ENCODE measurements around the gene LMAN2. TPM values are rescaled to one million over a fixed set of nuclear protein-coding genes. Genes with fewer than 3 reads are reported as not detected.
"Not testable (repeated sequence)": the region's sequence is repeated elsewhere in the genome, so short reads cannot be mapped to it uniquely, and the experiment has no call there.

Gene LMAN2
- total RNA-seq, 4 donors from 2014 or later = 144 to 179 (median 154) TPM

- no peak for DNase-seq (ENCODE audit: low spot score in 2 of 2)
- WGBS, 2 donors = 74 to 82% methylated on average over 11 of the region's 11 CpGs
- Histone ChIP-seq H3K36me3 (no peaks in the 10 kb centered on the region), H3K27ac (no peak overlapping the region), H3K27me3 (no peaks in the 10 kb centered on the region), H3K4me1 (peaks cover 0 to 57% (median 26%) of the 10 kb centered on the region in 4 donors), H3K9me3 (no peaks in the 10 kb centered on the region), H3K4me3 (no peak overlapping the region)
- TF ChIP-seq EP300 (IDR thresholded peaks at IDR 0.05) (no peak), POLR2A (IDR thresholded peaks at IDR 0.05) (no peak)
- TF ChIP-seq, protein P1, sequence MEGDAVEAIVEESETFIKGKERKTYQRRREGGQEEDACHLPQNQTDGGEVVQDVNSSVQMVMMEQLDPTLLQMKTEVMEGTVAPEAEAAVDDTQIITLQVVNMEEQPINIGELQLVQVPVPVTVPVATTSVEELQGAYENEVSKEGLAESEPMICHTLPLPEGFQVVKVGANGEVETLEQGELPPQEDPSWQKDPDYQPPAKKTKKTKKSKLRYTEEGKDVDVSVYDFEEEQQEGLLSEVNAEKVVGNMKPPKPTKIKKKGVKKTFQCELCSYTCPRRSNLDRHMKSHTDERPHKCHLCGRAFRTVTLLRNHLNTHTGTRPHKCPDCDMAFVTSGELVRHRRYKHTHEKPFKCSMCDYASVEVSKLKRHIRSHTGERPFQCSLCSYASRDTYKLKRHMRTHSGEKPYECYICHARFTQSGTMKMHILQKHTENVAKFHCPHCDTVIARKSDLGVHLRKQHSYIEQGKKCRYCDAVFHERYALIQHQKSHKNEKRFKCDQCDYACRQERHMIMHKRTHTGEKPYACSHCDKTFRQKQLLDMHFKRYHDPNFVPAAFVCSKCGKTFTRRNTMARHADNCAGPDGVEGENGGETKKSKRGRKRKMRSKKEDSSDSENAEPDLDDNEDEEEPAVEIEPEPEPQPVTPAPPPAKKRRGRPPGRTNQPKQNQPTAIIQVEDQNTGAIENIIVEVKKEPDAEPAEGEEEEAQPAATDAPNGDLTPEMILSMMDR (IDR thresholded peaks at IDR 0.05) = no peak
Observed at GRCh38 chr5:177364159-177364962, 12.9 kb upstream of the LMAN2 start.

- peak overlapping the region in 3 of 4 donors; percentile 14 to 53 (median 30) for H3K4me3 ChIP-seq
Observed at GRCh38 chr5:177363565-177363964, 12.1 kb upstream of the LMAN2 start.

DNA sequence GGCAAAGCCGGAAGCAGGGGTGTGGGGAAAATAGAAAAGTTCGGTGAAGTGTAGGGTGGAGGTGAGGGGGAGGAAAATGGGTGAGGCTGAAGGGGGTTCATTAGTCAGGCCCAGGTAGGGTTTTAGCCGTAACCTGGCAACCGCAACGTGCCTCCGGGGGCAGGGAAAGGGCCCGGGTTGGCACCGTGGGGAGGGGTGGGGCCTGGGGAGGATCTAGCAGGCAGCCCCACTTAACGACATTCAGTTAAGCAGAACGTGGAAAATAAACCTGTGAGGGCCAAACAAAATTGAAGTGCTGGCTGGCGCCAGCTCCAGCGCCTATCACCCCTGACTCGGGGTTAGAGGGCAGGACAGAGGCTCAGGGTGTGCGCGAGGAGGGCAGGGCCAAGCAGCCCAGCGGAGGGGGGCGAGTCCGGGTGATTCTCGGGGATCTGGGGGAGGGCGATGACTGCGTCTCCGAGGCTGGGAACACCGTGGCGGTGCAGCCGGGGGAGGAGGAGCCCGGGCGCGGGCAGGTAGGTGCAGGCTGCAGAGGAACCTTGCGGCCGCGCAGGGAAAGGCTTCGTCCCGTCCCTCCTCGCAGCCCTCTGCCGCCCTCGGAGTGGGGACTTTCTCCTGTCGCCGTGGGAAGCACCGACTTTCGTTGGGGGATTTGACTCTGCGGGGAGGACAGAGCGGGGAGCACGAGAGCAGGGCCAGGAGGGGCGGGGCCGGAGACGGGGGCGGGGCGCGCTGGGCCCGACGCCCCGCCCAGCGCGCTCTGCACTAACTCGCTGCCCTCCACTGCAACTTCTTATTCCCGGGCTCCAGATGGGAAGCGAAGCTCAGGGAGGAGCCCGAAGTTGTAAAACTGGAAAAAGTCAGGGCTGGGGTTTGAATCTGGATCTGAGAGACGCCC, 11.4 kb upstream of the LMAN2 start:
- Histone ChIP-seq H3K4me1 (peaks cover 0 to 54% (median 29%) of the 10 kb centered on the region in 4 donors), H3K9me3 (no peaks in the 10 kb centered on the region), H3K4me3 (peak overlapping the region; percentile 14 to 53 (median 36)), H3K36me3 (no peaks in the 10 kb centered on the region), H3K27me3 (no peaks in the 10 kb centered on the region), H3K27ac (peak overlapping the region in 2 of 4 donors; percentile 5 to 66)
- peak in 1 of 2 donors; percentile 43 for DNase-seq (ENCODE audit: low spot score in 2 of 2)
- 10 to 15% methylated on average over 32 to 59 of the region's 59 CpGs for WGBS, 2 donors
- no peak for TF ChIP-seq POLR2A (IDR thresholded peaks at IDR 0.05)
- TF ChIP-seq EP300 (IDR thresholded peaks at IDR 0.05) = no peak
- TF ChIP-seq, protein P1 (IDR thresholded peaks at IDR 0.05) = no peak

More at GRCh38 chr5:177363565-177363964, 12.1 kb upstream of the LMAN2 start:
- H3K27me3 ChIP-seq = no peaks in the 10 kb centered on the region
- H3K36me3 ChIP-seq = no peaks in the 10 kb centered on the region
- H3K4me1 ChIP-seq = peaks cover 0 to 56% (median 30%) of the 10 kb centered on the region in 4 donors
- H3K9me3 ChIP-seq = no peaks in the 10 kb centered on the region
- TF ChIP-seq EP300 (IDR thresholded peaks at IDR 0.05) (no peak), POLR2A (IDR thresholded peaks at IDR 0.05) (no peak)
- TF ChIP-seq, protein P1 (IDR thresholded peaks at IDR 0.05) = no peak
- peak overlapping the region in 1 of 4 donors; percentile 66 for H3K27ac ChIP-seq
- DNase-seq (ENCODE audit: low spot score in 2 of 2) = no peak
- 44 to 50% methylated on average over 10 of the region's 10 CpGs for WGBS, 2 donors

DNA sequence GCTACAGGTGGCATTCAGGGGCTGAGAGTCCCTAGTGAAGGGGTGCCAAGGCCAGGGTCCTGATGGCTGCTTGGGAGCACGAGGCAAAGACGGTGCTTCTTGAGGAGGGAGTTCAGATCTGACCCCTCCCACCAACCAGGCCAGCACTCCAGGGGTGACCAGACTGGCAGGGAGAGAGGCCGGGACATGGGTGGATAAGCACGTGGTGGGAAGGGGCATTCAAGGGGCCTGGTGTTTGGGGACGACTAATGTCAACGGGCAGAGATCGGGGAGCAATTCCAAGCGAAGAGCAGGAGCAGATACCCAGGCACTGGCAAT, 10.8 kb upstream of the LMAN2 start:
- no peaks in the 10 kb centered on the region for H3K36me3 ChIP-seq
- no peak for DNase-seq (ENCODE audit: low spot score in 2 of 2)
- WGBS, 2 donors = 46 to 52% methylated on average over 8 of the region's 8 CpGs
- TF ChIP-seq EP300 (IDR thresholded peaks at IDR 0.05) = no peak
- TF ChIP-seq POLR2A (IDR thresholded peaks at IDR 0.05) = no peak
- H3K9me3 ChIP-seq = no peaks in the 10 kb centered on the region
- H3K4me3 ChIP-seq = no peak overlapping the region
- peaks cover 0 to 48% (median 25%) of the 10 kb centered on the region in 4 donors for H3K4me1 ChIP-seq
- no peak overlapping the region for H3K27ac ChIP-seq
- no peaks in the 10 kb centered on the region for H3K27me3 ChIP-seq

DNA sequence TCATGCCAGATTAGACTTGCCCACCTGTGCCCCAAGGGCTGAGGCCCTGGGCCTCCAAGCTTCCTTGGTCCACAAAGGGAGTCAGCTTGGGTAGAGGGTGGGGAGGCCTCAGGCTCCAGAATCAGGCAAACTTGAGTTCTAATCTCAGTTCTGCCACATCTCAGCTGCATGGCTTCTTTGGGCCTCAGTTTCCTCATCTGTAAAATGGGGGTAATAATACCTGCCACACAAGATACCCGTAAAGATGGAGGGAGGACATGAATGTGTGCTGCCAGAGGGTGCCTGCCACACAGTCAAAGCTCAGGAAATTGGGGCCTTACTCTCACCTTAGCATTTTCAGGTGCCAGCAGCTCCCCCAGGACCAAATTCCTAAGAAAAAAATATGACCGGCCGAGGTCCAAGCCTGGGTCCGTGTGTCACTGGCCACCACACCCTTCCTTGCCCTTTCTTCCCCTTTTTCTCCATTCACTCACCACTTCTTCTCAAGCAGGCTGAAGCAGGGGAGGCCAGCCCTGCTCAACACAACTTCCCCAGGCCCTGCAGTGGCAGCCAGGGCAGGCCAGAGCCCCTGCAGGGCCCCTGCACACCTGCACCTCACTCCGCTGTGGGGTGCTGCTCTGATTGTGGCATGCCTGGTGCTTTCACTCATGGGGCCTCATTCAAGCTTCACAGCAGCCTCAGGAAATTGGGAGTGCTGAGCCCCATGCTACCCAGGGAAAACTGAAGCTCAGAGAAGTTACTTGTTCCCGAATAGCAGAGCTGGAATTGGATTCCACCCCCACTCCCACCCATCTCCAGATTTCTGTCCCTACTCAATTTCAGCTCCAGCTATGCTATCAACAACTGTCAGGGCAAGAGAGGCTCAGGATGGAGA, 10.2 kb upstream of the LMAN2 start:
- Histone ChIP-seq H3K9me3 (no peaks in the 10 kb centered on the region), H3K4me1 (peaks cover 0 to 43% (median 27%) of the 10 kb centered on the region in 4 donors), H3K36me3 (no peaks in the 10 kb centered on the region), H3K27me3 (no peaks in the 10 kb centered on the region), H3K27ac (no peak overlapping the region), H3K4me3 (no peak overlapping the region)
- WGBS, 2 donors = 62 to 75% methylated on average over 6 of the region's 6 CpGs
- DNase-seq (ENCODE audit: low spot score in 2 of 2) = no peak
- TF ChIP-seq, protein P1 (IDR thresholded peaks at IDR 0.05) = no peak
- TF ChIP-seq EP300 (IDR thresholded peaks at IDR 0.05) (no peak), POLR2A (IDR thresholded peaks at IDR 0.05) (no peak)

- not testable (repeated sequence) for H3K9me3 ChIP-seq; H3K27me3 ChIP-seq; H3K36me3 ChIP-seq; H3K27ac ChIP-seq; H3K4me3 ChIP-seq; DNase-seq (ENCODE audit: low spot score in 2 of 2)
- WGBS, 2 donors = 82% methylated on average over 7 of the region's 7 CpGs
- peaks cover 0 to 37% (median 27%) of the 10 kb centered on the region in 4 donors for H3K4me1 ChIP-seq
Observed at GRCh38 chr5:177360740-177361139, 9.3 kb upstream of the LMAN2 start.

Measured in tibial nerve (tissue), 4 donors.